ENCODE measurements around the gene IL1RL1.

- no peak for TF ChIP-seq CTCF (IDR thresholded peaks at IDR 0.05; ENCODE audit: low read depth, low read length, poor library complexity, severe bottlenecking)
- TF ChIP-seq EZH2phosphoT487 (IDR thresholded peaks at IDR 0.05; ENCODE audit: borderline replicate concordance, low read length), result no peak
Measured at GRCh38 chr2:102313471-102313870, 2.1 kb downstream of the IL1RL1 start.
